Ramos (cell line): ENCODE results near the gene UNC119B.
"Not testable (repeated sequence)": the region's sequence is repeated elsewhere in the genome, so short reads cannot be mapped to it uniquely, and the experiment has no call there.

ENCODE experiments used
- in situ Hi-C: fragments of 300-500 bp; cut with MboI; formaldehyde crosslinking; loops from one replicate; pipeline ENCODE4 v1.14.3; 2022; ENCODE audit warnings: low sequenced_read_pairs; ENCODE audit not compliant: unreplicated experiment

UNC119B gene

GRCh38 chr12:120710031-120710804 lies at the start of gene UNC119B:
Gene UNC119B, plus strand, starts transcription at chr12:120710458. Its CDS starts 17 bp downstream, at chr12:120710475.
- in situ Hi-C loops = loop anchor here (5.0 to 10.0 kb wide), 2 partner anchors 63 to 125 kb away; partner anchors contain the start of gene POP5

DNA sequence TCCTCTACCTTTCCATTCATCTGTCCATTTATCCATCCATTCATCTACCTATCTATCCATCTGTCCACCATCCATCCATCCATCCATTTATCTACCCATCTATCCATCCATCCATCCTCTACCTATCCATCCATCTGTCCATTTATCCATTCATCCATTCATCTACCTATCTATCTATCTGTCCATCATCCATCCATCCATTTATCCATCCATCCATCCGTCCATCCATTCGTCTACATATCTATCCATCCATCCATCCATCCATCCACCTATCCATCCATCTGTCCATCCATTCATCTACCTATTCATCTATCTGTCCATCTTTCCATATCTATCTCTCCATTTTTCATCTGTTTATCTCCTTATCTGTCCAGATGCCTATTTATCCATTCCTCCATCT lies 48.8 kb upstream of the UNC119B start:
- in situ Hi-C loops = no loop called here

DNA sequence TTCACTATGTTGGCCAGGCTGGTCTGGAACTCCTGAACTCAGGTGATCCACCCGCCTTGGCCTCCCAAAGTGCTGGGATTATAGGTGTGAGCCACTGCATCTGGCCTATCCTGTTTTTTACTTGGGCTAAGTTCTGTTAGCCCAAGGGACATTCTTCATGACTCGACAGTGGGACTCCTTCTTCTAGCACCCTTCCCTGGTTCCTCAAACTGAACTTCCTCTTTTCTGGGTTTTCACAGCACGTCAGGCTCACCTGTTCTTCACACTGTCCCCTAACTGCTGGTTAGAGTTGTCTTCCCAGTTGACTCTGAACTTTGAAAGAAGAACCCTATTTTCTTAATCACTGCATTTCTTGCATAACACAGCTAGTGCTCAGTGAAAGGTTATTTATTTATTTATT lies 47.4 kb upstream of the UNC119B start:
- in situ Hi-C loops = no loop called here

DNA sequence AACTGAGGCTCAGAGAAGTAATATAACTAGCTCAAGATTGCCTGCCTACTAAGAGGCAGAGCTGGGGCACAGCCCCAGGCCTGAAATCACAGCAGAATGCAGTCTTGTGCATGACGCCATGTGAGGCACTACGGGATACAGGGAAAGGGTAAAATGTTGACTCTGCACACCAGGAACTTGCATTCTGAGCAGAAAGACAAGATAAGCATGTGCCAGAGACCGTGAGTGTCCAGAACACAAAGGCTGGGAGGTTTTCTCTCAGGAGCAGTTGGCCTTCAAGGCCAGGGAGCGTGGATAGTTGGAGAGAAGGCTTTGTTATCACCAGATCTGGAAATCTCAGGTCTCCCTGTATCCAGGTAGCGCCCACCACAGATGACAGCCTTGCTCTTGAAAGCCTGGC lies 46.5 kb upstream of the UNC119B start:
- in situ Hi-C loops = no loop called here

GRCh38 chr12:120666571-120667390 lies 43.5 kb upstream of the UNC119B start:
- in situ Hi-C loops = no loop called here

DNA sequence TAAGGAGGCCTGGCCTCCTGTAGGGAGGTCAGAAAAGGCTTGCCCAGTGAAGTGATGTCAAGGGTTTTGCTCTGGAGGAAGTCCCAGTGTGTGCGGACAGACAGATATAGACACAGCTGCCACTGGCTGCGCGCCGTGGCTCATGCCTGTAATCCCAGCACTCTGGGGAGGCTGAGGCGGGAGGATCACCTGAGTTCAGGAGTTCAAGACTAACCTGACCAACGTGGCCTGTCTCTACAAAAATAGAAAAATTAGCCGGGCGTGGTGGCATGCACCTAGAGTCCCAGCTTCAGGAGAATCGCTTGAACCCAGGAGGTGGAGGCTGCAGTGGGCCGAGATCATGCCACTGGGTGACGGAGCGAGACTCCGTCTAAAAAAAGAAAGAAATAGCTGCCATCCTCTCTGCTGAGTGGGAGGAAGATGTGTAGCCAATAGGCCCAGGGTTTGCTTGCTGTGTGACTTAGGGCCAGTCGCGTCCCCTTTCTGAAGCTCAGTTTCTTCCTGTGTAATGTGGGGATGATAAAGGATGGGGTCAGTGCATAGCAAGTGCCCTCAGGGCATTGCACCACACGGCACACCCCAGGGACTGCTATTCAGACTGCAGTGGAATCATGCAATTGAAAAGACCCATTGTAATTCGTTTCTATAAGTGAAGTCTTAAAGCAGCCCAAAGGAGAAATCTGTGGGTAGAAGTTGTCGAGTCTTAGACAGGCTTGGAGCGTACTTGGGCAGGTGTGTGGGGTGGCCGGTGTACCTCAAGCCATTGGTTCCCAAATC lies 42.0 kb upstream of the UNC119B start:
- in situ Hi-C loops = no loop called here

DNA sequence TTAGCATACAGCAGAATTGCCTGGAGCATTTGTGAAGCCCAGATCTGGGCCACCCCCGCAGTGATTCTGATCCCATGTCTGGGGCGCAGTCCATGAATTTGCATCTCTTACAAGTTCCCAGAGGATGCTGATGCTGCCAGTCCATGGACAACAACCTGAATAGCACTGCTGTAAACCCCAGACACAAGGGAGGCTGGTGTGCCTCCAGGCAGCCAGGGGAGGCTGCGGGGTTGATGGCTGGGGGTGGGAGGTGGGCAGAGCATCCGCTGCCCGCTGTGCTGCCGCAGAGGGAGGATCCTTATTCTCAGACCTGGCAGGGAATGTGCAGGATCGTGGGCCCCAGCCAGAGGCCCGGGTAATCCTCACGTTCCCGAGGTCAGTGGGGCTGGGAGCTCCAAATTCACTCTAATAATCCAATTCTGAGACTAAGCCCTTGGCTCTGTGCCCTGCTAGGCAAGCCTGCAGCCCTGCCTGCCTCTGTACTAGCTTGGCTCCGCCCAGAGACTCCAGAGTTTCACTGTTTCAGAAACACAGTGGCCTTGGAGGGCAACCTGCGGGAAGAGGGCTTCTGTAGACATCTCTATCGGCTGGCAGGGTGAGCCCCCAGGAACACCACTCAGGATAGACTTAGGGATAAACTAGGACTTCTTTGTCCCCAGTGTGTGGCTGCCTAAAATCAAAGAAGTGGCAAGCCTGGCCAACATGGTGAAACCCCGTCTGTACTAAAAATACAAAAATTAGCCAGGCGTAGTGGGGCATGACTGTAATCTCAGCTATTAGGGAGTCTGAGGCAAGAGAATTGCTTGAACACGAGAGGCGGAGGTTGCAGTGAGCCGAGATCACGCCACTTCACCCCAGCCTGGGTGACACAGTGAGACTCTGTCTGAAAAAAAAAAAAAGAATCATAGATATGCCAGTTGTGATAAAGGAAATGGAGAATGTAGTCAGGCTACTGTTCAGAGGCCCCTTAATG lies 41.1 kb upstream of the UNC119B start:
- in situ Hi-C loops = no loop called here

GRCh38 chr12:120670237-120670636 lies 40.0 kb upstream of the UNC119B start:
- in situ Hi-C loops = not testable (repeated sequence)

DNA sequence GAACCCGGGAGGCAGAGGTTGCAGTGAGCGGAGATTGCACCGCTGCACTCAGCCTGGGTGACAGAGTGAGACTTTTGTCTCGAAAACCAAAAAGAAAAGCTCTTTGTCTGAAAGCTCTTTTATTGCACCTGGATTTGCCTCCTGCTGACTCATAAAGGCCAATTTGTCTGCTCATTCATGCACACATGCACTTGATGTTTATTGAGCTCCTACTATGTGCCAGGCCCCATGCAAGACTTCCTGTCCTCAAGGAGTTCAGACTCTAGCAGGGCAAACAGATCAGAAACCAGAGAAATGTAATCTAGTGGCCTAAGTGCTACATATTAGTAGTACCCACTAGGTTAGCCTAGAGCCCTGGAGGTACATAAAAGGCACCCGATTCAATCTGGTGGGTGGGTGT lies 39.6 kb upstream of the UNC119B start:
- in situ Hi-C loops = no loop called here

DNA sequence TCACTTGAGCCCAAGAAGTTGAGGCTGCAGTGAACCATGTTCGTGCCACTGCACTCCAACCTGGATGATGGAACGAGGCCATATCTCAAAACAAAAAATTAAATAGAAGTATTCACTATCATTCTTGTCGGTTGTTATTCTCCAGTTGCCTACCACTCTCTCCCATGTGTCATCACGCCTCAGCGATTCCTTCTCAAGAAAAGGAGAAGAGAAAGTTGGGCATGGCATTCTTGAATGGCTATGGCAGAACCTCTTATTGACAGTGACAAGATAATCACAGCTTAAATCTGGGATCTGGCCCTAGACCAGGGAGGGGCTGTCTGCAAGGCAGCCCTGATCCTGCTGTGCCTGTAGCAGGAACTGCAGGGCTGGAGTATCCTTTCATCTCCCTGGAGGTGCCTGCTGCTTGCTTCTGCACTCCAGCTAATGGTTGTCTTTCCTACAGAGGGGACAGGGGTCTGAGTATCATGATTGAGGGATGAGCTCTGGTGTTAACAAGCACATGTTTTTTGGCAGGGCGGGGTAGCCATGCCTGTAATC lies 36.1 kb upstream of the UNC119B start:
- in situ Hi-C loops = no loop called here

- in situ Hi-C loops = no loop called here
Measured at GRCh38 chr12:120677765-120678473, 32.3 kb upstream of the UNC119B start.

- in situ Hi-C loops = no loop called here
Measured at GRCh38 chr12:120678572-120678971, 31.7 kb upstream of the UNC119B start.

DNA sequence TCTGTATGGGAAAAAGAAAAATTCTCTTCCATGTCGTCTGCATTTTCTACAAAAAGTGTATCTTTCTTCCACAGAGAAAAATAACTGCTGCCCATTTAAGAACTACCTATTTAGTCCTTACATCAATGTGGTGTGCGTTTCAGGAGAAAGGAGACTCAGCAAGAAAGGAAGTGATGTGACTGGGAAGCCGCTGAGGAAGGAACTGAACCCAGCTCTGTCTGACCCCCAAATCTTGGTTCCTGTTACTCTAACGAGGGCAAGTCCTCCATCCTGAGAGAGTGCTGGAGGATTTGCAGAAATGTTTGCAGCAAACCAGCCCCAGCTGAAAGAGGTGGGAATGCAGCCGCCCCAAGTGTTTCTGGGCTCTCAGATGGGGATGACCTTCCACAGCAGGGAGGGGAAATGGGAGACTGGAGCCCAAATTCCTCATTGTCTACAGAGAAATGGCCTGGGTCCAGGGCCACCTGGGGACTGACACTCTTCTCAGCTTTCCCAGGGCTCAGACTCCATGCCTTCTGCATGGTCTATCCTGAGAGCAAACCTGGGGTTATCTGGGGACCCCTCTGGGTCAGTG lies 30.0 kb upstream of the UNC119B start:
- in situ Hi-C loops = no loop called here

DNA sequence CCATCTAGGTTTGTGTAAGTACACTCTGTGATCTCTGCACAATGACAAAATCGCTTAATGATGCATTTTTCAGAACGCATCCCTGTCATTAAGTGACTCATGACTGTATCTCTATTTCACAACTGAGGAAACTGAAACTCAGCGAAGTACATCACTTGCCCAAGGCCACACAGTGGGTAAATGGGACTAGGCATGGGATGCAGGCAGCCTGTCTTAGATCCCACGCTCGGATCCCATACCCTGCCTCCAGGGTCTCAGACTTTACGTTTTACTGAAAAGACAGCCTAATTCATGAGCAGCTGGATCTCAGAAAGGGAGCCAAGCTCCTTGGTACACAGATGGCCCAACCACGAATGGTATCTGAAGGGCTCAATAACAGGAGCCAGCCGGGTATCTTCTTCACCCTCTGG lies 25.7 kb upstream of the UNC119B start:
- in situ Hi-C loops = no loop called here

DNA sequence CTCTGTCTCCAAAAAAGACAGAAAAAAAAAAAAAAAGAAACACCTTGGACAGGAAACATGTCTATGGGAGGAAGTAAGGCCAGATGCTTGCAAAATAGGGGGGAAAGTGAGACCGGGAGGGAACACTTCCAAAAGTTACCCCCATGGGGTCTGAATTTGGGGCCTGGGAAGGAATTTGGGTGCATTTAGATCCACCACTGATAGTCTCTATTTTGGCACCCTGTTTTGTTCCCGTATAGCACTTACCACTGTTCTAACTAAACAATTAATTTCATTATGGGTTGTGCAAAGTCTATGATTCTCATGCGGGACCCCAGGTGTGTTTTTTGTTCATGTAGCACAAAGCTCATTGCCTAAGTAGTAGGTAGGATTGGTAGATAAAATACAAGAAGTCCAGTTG lies 24.7 kb upstream of the UNC119B start:
- in situ Hi-C loops = no loop called here

DNA sequence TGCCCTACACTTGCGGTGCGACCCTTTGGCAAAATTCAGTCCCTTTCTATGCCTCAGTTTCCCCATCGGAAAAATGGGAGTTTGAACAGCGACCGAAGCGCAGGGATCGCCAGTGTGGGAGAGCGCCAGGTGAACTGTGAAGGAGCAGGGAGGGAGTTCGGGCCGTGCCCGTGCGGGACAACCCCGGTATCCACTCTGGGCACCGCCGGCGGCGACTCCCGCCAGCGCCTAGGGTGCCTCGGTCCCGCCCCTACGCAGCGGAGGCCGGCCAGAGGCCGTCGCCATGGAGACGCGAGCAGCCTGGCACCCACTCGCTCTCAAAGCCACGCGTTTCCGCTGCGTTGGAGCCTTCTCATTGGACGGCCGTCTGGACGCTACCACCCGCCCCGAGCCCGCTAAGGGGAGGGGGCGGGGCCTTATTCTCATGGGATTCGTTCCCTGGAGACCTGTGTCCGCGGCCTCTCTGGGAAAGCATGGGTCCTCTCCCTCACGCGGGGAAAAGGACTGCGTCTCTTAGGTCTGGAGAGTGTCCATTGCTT lies 24.0 kb upstream of the UNC119B start:
- in situ Hi-C loops = no loop called here

DNA sequence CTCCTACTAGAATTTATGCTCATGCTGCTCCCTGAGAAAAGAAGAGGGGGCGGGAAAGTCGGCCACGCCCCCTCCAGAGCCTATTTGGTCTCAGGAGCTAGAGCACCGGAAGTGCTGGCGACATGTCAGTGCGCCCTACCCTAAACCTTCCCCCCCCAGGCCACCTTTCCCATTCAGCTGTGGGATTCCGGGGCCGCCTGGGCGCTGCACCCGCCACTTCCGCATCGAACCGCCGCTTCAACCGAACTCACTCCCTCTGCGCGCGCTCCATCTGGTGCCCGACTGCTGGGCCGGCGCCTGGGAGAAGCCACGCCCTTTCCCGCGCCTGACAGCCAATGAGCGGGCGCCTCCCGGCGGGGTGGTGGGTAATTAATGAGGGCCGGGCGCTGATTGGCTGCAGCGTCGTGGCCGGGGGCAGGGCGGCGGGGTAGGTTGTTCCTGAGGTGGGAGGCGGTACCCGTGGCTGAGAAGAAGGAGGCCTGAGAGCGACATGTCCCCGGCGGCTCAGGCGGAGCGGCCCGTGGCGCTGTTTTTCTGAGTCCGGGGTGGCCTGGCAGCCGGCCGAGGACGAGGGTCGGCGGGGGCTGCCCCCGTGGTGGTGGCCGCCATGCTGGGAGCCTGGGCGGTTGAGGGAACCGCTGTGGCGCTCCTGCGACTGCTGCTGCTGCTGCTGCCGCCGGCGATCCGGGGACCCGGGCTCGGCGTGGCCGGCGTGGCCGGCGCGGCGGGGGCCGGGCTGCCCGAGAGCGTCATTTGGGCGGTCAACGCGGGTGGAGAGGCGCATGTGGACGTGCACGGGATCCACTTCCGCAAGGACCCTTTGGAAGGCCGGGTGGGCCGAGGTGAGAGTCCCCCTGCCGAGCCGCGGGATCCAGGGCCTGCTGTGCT lies 23.3 kb upstream of the UNC119B start, which contains the start of gene MLEC:
Gene MLEC (plus strand): TSS at position 460 of the 888 bp plus-strand sequence. CDS start 148 bp downstream, at position 608.
- in situ Hi-C loops = no loop called here
